HepG2 (cell line): ENCODE results near the gene OXLD1. TPM values are rescaled to one million over a fixed set of nuclear protein-coding genes. Genes with fewer than 3 reads are reported as not detected.

Experiments used
- CBX5 ChIP-seq: sonication (generic); formaldehyde crosslinking; IDR thresholded peaks from 2 replicates; pipeline ENCODE4 v1.4.0; 2020; ENCODE audit warnings: missing genetic modification reagents, borderline replicate concordance
- CHD2 ChIP-seq: IDR thresholded peaks from 2 replicates; pipeline ENCODE4 v1.6.1; 2011; ENCODE audit warnings: low read depth, low read length, improper control_type of control experiment
- GPN1 ChIP-seq: sonication (generic); formaldehyde crosslinking; IDR thresholded peaks from 2 replicates; pipeline ENCODE4 v1.5.1; 2020; ENCODE audit warnings: missing genetic modification reagents, borderline replicate concordance
- MAFF ChIP-seq: IDR thresholded peaks from 2 replicates; pipeline ENCODE4 v1.6.1; 2011; ENCODE audit warnings: low read depth, low read length, improper control_type of control experiment
- MYNN ChIP-seq: sonication (generic); formaldehyde crosslinking; IDR thresholded peaks from 2 replicates; pipeline ENCODE4 v1.4.0; 2020; ENCODE audit warnings: mild to moderate bottlenecking, low read depth, missing genetic modification reagents
- TCF7 ChIP-seq: sonication (generic); IDR thresholded peaks from 2 replicates; pipeline ENCODE4 v1.6.1; 2016; ENCODE audit warnings: antibody characterized with exemption, low read depth
- ZFP82 ChIP-seq: sonication (generic); formaldehyde crosslinking; IDR thresholded peaks from 2 replicates; pipeline ENCODE4 v1.5.1; 2020; ENCODE audit warnings: mild to moderate bottlenecking, missing genetic modification reagents, borderline replicate concordance
- ZNF234 ChIP-seq: sonication (generic); formaldehyde crosslinking; conservative IDR thresholded peaks from 2 replicates; pipeline ENCODE4 v1.5.1; 2020; ENCODE audit warnings: mild to moderate bottlenecking, missing genetic modification reagents
- ZNF30 ChIP-seq: sonication (generic); formaldehyde crosslinking; IDR thresholded peaks from 2 replicates; pipeline ENCODE4 v1.5.0; 2020; ENCODE audit warnings: mild to moderate bottlenecking, missing genetic modification reagents
- ZNF337 ChIP-seq: sonication (generic); formaldehyde crosslinking; IDR thresholded peaks from 2 replicates; pipeline ENCODE4 v1.5.1; 2020; ENCODE audit warnings: missing genetic modification reagents, low read depth, mild to moderate bottlenecking, borderline replicate concordance
- ZNF354B ChIP-seq: sonication (generic); formaldehyde crosslinking; IDR thresholded peaks from 2 replicates; pipeline ENCODE4 v1.8.0; 2022; ENCODE audit warnings: mild to moderate bottlenecking, missing genetic modification reagents
- ZNF44 ChIP-seq: sonication (generic); formaldehyde crosslinking; IDR thresholded peaks from 2 replicates; pipeline ENCODE4 v1.5.1; 2020; ENCODE audit warnings: mild to moderate bottlenecking, missing genetic modification reagents
- ZNF567 ChIP-seq: sonication (generic); formaldehyde crosslinking; IDR thresholded peaks from 2 replicates; pipeline ENCODE4 v1.8.1; 2023; ENCODE audit warnings: mild to moderate bottlenecking, missing genetic modification reagents, borderline replicate concordance
- ZZZ3 ChIP-seq: sonication (generic); formaldehyde crosslinking; IDR thresholded peaks from 2 replicates; pipeline ENCODE4 v1.4.0; 2020; ENCODE audit warnings: missing genetic modification reagents, mild to moderate bottlenecking, borderline replicate concordance
- polyA plus RNA-seq, 8 experiments: library from polyadenylated mRNA; depleted of rRNA in 3 of 8; stranded (reverse) in 7 of 8; unstranded in 1 of 8; fragments of >200 nt; fragmentation: Illumina TruSeq in 4 of 8; extraction: Trizol in 4 of 8; gene quantifications; 2 replicates each; pipeline versions ENCODE4 v1.2.1 to v1.2.3, GENCODE V29; 2011 to 2016; ENCODE audit warnings: low read depth in 4 of 8, missing spikeins in 1 of 8, mixed read lengths in 1 of 8; ENCODE audit not compliant: insufficient read depth in 1 of 8
- total RNA-seq, 5 experiments: library from RNA; depleted of rRNA; stranded (reverse); fragments of >200 nt; fragmentation: Illumina TruSeq; extraction: Trizol; gene quantifications; 2 replicates each; pipeline ENCODE4 v1.2.3, GENCODE V29; 2016; ENCODE audit warnings: low read depth in 1 of 5
- TF ChIP-seq, protein P1 (sequence below): sonication (generic); formaldehyde crosslinking; conservative IDR thresholded peaks from 2 replicates; pipeline ENCODE4 v1.8.1; 2023; ENCODE audit warnings: missing genetic modification reagents
- TF ChIP-seq, protein P2 (sequence below): sonication (generic); formaldehyde crosslinking; IDR thresholded peaks from 2 replicates; pipeline ENCODE4 v1.8.1; 2023; ENCODE audit warnings: mild to moderate bottlenecking, missing genetic modification reagents, borderline replicate concordance
- TF ChIP-seq, protein P3 (sequence below): sonication (generic); formaldehyde crosslinking; IDR thresholded peaks from 2 replicates; pipeline ENCODE4 v1.5.0; 2020; ENCODE audit warnings: mild to moderate bottlenecking, missing genetic modification reagents
- TF ChIP-seq, protein P4 (sequence below): sonication (generic); formaldehyde crosslinking; IDR thresholded peaks from 2 replicates; pipeline ENCODE4 v1.8.0; 2022; ENCODE audit warnings: mild to moderate bottlenecking, missing genetic modification reagents; ENCODE audit not compliant: insufficient replicate concordance

The OXLD1 gene
- total and polyA plus RNA-seq, 2 of the 13 experiments (the other 11 are each of a cell fraction or from before 2014, with no cell fraction given) = 27.1 to 37.5 TPM

DNA sequence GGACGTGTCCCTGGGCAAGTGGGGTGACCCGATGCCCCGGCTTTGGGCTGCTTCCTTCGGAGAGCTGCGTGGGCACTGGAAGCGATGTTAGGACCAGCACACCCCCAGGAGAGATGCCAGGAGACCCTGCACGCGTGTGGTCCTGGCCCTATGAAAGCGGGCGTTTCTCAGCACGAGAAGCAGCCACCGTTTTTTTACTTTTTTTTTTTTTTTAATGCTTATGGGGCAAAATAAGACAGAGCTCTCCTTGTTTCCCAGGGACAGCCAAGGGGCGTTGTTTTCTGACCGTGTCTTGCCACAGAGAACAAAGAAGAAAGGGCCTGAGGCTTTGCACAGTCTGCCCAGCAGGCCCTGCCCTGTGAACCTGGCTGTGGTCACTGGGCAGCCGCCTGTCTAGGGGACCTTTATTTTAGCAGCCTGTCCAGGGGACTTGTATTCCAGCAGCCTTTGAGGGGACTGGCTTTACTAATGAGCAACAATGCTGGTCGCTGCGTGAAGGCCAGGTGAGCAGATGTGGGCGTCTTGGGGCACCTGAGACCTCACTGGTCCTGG, 46.7 kb upstream of the OXLD1 start (continued):
- TF ChIP-seq, protein P1, sequence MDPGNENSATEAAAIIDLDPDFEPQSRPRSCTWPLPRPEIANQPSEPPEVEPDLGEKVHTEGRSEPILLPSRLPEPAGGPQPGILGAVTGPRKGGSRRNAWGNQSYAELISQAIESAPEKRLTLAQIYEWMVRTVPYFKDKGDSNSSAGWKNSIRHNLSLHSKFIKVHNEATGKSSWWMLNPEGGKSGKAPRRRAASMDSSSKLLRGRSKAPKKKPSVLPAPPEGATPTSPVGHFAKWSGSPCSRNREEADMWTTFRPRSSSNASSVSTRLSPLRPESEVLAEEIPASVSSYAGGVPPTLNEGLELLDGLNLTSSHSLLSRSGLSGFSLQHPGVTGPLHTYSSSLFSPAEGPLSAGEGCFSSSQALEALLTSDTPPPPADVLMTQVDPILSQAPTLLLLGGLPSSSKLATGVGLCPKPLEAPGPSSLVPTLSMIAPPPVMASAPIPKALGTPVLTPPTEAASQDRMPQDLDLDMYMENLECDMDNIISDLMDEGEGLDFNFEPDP (CRISPR knock-in tag) = 0 out of 2 replicates have a peak, but pooled peaks have one; percentile 81
- TF ChIP-seq MAFF (0 out of 2 replicates have a peak, but pooled peaks have one; percentile 1), ZFP82 (peak; percentile 33; the same call in 1 of the 2 replicates), GPN1 (CRISPR knock-in tag) (no peak), ZNF234 (CRISPR knock-in tag) (0 out of 2 replicates have a peak, but pooled peaks have one; percentile 5), CBX5 (CRISPR knock-in tag) (no peak), ZNF44 (CRISPR knock-in tag) (0 out of 2 replicates have a peak, but pooled peaks have one; percentile 67), ZZZ3 (peak; percentile 27; the same call in 1 of the 2 replicates), ZNF30 (peak; percentile 89; the same call in 1 of the 2 replicates), MYNN (peak; percentile 99; the same call in 1 of the 2 replicates), TCF7 (0 out of 2 replicates have a peak, but pooled peaks have one; percentile 4), ZNF337 (CRISPR knock-in tag) (0 out of 2 replicates have a peak, but pooled peaks have one; percentile 54), ZNF354B (CRISPR knock-in tag) (0 out of 2 replicates have a peak, but pooled peaks have one; percentile 83), ZNF567 (CRISPR knock-in tag) (0 out of 2 replicates have a peak, but pooled peaks have one; percentile 6), CHD2 (0 out of 2 replicates have a peak, but pooled peaks have one; percentile 3)
- TF ChIP-seq, protein P2, sequence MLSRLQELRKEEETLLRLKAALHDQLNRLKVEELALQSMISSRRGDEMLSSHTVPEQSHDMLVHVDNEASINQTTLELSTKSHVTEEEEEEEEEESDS (CRISPR knock-in tag) = no peak
- TF ChIP-seq, protein P3, sequence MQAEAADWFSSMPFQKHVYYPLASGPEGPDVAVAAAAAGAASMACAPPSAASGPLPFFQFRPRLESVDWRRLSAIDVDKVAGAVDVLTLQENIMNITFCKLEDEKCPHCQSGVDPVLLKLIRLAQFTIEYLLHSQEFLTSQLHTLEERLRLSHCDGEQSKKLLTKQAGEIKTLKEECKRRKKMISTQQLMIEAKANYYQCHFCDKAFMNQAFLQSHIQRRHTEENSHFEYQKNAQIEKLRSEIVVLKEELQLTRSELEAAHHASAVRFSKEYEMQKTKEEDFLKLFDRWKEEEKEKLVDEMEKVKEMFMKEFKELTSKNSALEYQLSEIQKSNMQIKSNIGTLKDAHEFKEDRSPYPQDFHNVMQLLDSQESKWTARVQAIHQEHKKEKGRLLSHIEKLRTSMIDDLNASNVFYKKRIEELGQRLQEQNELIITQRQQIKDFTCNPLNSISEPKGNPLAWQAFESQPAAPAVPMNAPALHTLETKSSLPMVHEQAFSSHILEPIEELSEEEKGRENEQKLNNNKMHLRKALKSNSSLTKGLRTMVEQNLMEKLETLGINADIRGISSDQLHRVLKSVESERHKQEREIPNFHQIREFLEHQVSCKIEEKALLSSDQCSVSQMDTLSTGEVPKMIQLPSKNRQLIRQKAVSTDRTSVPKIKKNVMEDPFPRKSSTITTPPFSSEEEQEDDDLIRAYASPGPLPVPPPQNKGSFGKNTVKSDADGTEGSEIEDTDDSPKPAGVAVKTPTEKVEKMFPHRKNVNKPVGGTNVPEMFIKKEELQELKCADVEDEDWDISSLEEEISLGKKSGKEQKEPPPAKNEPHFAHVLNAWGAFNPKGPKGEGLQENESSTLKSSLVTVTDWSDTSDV (CRISPR knock-in tag) = no peak
- TF ChIP-seq, protein P4, sequence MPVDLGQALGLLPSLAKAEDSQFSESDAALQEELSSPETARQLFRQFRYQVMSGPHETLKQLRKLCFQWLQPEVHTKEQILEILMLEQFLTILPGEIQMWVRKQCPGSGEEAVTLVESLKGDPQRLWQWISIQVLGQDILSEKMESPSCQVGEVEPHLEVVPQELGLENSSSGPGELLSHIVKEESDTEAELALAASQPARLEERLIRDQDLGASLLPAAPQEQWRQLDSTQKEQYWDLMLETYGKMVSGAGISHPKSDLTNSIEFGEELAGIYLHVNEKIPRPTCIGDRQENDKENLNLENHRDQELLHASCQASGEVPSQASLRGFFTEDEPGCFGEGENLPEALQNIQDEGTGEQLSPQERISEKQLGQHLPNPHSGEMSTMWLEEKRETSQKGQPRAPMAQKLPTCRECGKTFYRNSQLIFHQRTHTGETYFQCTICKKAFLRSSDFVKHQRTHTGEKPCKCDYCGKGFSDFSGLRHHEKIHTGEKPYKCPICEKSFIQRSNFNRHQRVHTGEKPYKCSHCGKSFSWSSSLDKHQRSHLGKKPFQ (CRISPR knock-in tag) = no peak
